K562 (cell line): ENCODE data around the gene ARHGEF1.

Experiments
- CTCF ChIP-seq, 3 experiments: IDR thresholded peaks in 2 of 3; conservative IDR thresholded peaks in 1 of 3; 2 replicates each; pipeline ENCODE4 v1.5.1; 2011 to 2012; ENCODE audit warnings: low read length in 3 of 3, mild to moderate bottlenecking in 3 of 3, control low read depth in 2 of 3, improper control_type of control experiment in 1 of 3, inconsistent platforms in 1 of 3, low read depth in 1 of 3, mixed read lengths in 1 of 3, moderate library complexity in 1 of 3; ENCODE audit not compliant: insufficient read depth in 2 of 3
- GABPA ChIP-seq: fragments of 200-800 bp; sonication (Bioruptor generic); conservative IDR thresholded peaks from 2 replicates; pipeline ENCODE4 v1.6.1; 2016; ENCODE audit warnings: low read depth, missing genetic modification characterization, missing compliant biosample characterization
- HDAC6 ChIP-seq: IDR thresholded peaks from 2 replicates; pipeline ENCODE4 v1.6.1; 2012; ENCODE audit warnings: low read depth, mild to moderate bottlenecking, control low read depth, inconsistent platforms, low read length, moderate library complexity
- PCBP2 ChIP-seq: fragments of 200-400 bp; formaldehyde crosslinking; IDR thresholded peaks from 2 replicates; pipeline ENCODE4 v1.6.1; 2018; ENCODE audit warnings: low read length, low read depth, mild to moderate bottlenecking, moderate library complexity; ENCODE audit not compliant: poor library complexity, severe bottlenecking
- POLR2A ChIP-seq: fragments of 450-650 bp; conservative IDR thresholded peaks from 2 replicates; pipeline ENCODE4 v1.6.1; 2016
- SRF ChIP-seq, 2 experiments: fragments of 250-450, 450-650 bp in 1 of 2; sonication (Bioruptor Pico) in 1 of 2; sonication (generic) in 1 of 2; formaldehyde crosslinking; IDR thresholded peaks; 2 replicates each; pipeline versions ENCODE4 v1.5.0 to v1.5.1; 2020 to 2022; ENCODE audit warnings: mild to moderate bottlenecking in 1 of 2, missing genetic modification reagents in 1 of 2
- SRSF1 ChIP-seq: fragments of 200-400 bp; formaldehyde crosslinking; IDR thresholded peaks from 2 replicates; pipeline ENCODE4 v1.6.1; 2017; ENCODE audit warnings: mild to moderate bottlenecking, low read depth, low read length, moderate library complexity
- TRIM24 ChIP-seq, 2 experiments: fragments of 450-650 bp; IDR thresholded peaks; 2 replicates each; pipeline ENCODE4 v1.6.1; 2016
- U2AF2 ChIP-seq: fragments of 200-400 bp; formaldehyde crosslinking; optimal IDR thresholded peaks from 2 replicates; pipeline ENCODE3; 2017; ENCODE audit warnings: low read depth, mild to moderate bottlenecking, low read length
- YBX1 ChIP-seq: fragments of 450-650 bp; IDR thresholded peaks from 2 replicates; pipeline ENCODE4 v1.7.1; 2016; ENCODE audit warnings: mild to moderate bottlenecking
- YY1 ChIP-seq, 3 experiments: IDR thresholded peaks; 2 replicates each; pipeline ENCODE4 v1.6.1; 2011; ENCODE audit warnings: low read length in 2 of 3, mild to moderate bottlenecking in 2 of 3, moderate library complexity in 2 of 3, borderline replicate concordance in 1 of 3, control low read depth in 1 of 3, low read depth in 1 of 3; ENCODE audit not compliant: insufficient read depth in 3 of 3, insufficient replicate concordance in 2 of 3, control insufficient read depth in 1 of 3, insufficient read length in 1 of 3; ENCODE audit errors: extremely low read depth in 1 of 3
- ZNF408 ChIP-seq: fragments of 250-450 bp; sonication (Bioruptor Pico); IDR thresholded peaks from 2 replicates; pipeline ENCODE4 v1.4.0; 2020; ENCODE audit warnings: low read depth, mild to moderate bottlenecking, moderate library complexity
- ZNF592 ChIP-seq: fragments of 450-650 bp; IDR thresholded peaks from 2 replicates; pipeline ENCODE4 v1.6.1; 2017; ENCODE audit warnings: antibody characterized with exemption, mild to moderate bottlenecking

- TF ChIP-seq POLR2A (no peak), HDAC6 (no peak), CTCF (IDR thresholded peaks at IDR 0.05 in 2 of 3, conservative IDR thresholded peaks at IDR 0.05 in 1 of 3; ENCODE audit: insufficient read depth in 2 of 3, low read depth in 1 of 3, low read length in 3 of 3) (peak; percentile 93 to 95 (median 94)), TRIM24 (IDR thresholded peaks at IDR 0.05) (no peak), GABPA (tag) (no peak), SRSF1 (no peak), ZNF592 (no peak), ZNF408 (no peak), YBX1 (no peak), U2AF2 (no peak), PCBP2 (no peak), YY1 (IDR thresholded peaks at IDR 0.05; ENCODE audit: borderline replicate concordance in 1 of 3, control insufficient read depth in 1 of 3, extremely low read depth in 1 of 3, insufficient read depth in 3 of 3, insufficient read length in 1 of 3, insufficient replicate concordance in 2 of 3, low read depth in 1 of 3, low read length in 2 of 3) (no peak), SRF (CRISPR knock-in tag; IDR thresholded peaks at IDR 0.05) (no peak; a peak in 1 of 4 replicates)
Measured at GRCh38 chr19:41951686-41952172, 68.7 kb downstream of the ARHGEF1 start.
